HG03139 (cell line): ENCODE measurements around the gene SNX8.

Experiments used
- ATAC-seq: cut with Tn5 transposase; IDR thresholded peaks from one replicate; pipeline ENCODE4 v1.9.1; 2021; ENCODE audit not compliant: unreplicated experiment

SNX8 gene

GRCh38 chr7:2208712-2209111, 105.5 kb downstream of the SNX8 start:
- ATAC-seq = no peak

GRCh38 chr7:2205036-2205780, 109.0 kb downstream of the SNX8 start:
- no peak for ATAC-seq

GRCh38 chr7:2204446-2204845, 109.8 kb downstream of the SNX8 start:
- ATAC-seq = no peak

- ATAC-seq = no peak
Measured at GRCh38 chr7:2203766-2204300, 110.4 kb downstream of the SNX8 start.

- ATAC-seq = no peak
Measured at GRCh38 chr7:2202901-2203765, 111.1 kb downstream of the SNX8 start.

- no peak for ATAC-seq
Measured at GRCh38 chr7:2202361-2202761, 111.9 kb downstream of the SNX8 start.
